ENCODE results near the gene SPECC1. TPM values are rescaled to one million over a fixed set of nuclear protein-coding genes. Genes with fewer than 3 reads are reported as not detected.

Gene SPECC1
- total RNA-seq, 1 experiment from 2014 or later = 43.5 TPM

DNA sequence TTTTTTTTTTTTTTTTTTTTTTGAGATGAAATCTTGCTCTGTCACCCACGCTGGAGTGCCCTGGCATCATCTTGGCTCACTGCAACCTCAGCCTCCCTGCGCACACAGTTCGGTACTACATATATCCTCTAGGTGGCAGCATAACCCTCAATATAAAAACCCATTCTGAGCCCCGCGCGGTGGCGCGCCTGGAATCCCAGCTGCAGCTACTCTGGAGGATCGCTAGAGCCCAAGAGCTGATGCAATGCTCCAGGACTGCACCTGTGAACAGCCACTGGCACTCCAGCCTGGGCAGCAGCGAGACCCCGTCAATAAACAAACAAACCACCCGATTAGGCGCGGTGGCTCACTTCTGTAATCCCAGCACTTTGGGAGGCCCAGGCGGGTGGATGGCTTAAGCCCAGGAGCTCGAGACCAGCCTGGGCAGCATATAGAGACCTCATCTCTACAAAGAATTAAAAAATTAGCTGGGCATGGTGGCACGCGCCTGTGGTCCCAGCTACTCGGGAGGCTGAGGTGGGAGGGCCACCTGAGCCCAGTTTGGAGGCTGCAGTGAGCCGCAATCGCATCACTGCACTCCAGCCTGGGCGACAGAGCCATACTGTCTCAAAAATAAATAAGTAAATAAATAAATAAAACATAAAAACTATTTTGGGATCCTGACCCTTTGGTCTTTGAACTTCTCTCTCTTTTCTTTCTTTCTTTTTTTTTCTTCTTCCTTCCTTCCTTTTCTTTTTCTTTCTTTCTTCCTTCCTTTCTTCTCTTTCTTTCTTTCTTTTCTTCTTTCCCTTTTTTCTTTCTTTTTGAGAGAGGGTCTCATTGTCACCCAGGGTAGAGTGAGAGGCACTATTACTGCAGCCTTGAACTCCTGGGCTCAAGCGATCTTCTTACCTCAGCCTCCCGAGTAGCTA, 16.1 kb upstream of the SPECC1 start (continued):
- TF ChIP-seq, protein P1, sequence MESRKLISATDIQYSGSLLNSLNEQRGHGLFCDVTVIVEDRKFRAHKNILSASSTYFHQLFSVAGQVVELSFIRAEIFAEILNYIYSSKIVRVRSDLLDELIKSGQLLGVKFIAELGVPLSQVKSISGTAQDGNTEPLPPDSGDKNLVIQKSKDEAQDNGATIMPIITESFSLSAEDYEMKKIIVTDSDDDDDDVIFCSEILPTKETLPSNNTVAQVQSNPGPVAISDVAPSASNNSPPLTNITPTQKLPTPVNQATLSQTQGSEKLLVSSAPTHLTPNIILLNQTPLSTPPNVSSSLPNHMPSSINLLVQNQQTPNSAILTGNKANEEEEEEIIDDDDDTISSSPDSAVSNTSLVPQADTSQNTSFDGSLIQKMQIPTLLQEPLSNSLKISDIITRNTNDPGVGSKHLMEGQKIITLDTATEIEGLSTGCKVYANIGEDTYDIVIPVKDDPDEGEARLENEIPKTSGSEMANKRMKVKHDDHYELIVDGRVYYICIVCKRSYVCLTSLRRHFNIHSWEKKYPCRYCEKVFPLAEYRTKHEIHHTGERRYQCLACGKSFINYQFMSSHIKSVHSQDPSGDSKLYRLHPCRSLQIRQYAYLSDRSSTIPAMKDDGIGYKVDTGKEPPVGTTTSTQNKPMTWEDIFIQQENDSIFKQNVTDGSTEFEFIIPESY (IDR thresholded peaks at IDR 0.05; ENCODE audit: extremely low read depth, insufficient replicate concordance, low read length) = no peak
- TF ChIP-seq CBX3 (IDR thresholded peaks at IDR 0.05; ENCODE audit: low read depth) = peak; percentile 27; the same call in 1 of the 2 replicates
- no peak for TF ChIP-seq SRF (IDR thresholded peaks at IDR 0.05; ENCODE audit: low read depth)
- TF ChIP-seq, protein P2, sequence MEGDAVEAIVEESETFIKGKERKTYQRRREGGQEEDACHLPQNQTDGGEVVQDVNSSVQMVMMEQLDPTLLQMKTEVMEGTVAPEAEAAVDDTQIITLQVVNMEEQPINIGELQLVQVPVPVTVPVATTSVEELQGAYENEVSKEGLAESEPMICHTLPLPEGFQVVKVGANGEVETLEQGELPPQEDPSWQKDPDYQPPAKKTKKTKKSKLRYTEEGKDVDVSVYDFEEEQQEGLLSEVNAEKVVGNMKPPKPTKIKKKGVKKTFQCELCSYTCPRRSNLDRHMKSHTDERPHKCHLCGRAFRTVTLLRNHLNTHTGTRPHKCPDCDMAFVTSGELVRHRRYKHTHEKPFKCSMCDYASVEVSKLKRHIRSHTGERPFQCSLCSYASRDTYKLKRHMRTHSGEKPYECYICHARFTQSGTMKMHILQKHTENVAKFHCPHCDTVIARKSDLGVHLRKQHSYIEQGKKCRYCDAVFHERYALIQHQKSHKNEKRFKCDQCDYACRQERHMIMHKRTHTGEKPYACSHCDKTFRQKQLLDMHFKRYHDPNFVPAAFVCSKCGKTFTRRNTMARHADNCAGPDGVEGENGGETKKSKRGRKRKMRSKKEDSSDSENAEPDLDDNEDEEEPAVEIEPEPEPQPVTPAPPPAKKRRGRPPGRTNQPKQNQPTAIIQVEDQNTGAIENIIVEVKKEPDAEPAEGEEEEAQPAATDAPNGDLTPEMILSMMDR (IDR thresholded peaks at IDR 0.05 in 2 of 3, conservative IDR thresholded peaks at IDR 0.05 in 1 of 3; ENCODE audit: borderline replicate concordance in 1 of 3, insufficient read depth in 1 of 3, low read depth in 2 of 3, low read length in 2 of 3) = peak; percentile 69 to 97 (median 79)
- TF ChIP-seq POLR2AphosphoS5 (IDR thresholded peaks at IDR 0.05; ENCODE audit: low read depth, low read length) = peak; percentile 38; the same call in 1 of the 2 replicates

DNA sequence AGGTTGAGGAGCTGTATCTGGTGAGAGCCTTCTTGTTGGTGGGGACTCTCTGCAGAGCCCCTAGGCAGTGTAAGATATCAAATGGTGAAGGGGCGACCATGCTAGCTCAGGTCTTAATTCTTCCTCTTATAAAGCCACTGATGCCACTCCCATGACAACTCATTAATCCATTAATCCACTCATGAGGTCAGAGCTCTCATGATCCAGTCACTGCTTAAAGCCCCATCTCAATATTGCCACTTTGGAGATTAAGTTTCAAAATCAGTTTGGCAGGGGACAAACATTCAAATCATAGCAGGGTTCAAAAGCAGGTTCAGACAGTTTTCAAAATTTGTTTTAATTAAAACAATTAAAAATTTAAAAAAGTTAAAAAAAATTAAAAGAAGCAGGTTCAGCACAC, 13.1 kb upstream of the SPECC1 start:
- Histone ChIP-seq H3K27ac (ENCODE audit: low read depth, low read length) (no peak overlapping the region), H4K20me1 (ENCODE audit: insufficient read depth) (no peaks in the 10 kb centered on the region), H3K9me2 (ENCODE audit: insufficient read depth) (no peaks in the 10 kb centered on the region), H3K9ac (ENCODE audit: low read length) (no peak overlapping the region), H3K4me1 (ENCODE audit: control insufficient read depth in 1 of 2, insufficient read depth in 2 of 2, low read length in 2 of 2) (peaks cover 9% of the 10 kb centered on the region in 2 experiments; a peak in 2 of 4 replicates), H3K4me3 (replicated peaks in 1 of 2; ENCODE audit: low read depth in 1 of 2, low read length in 2 of 2) (no peak overlapping the region), H3K27me3 (ENCODE audit: insufficient read depth, low read length) (no peaks in the 10 kb centered on the region), H3K79me2 (ENCODE audit: insufficient read depth, low read length) (no peaks in the 10 kb centered on the region), H3K36me3 (ENCODE audit: control insufficient read depth in 1 of 2, insufficient read depth in 2 of 2, low read length in 2 of 2) (no peaks in the 10 kb centered on the region), H3K9me3 (ENCODE audit: control insufficient read depth in 1 of 2, insufficient read depth in 1 of 2, low read depth in 1 of 2, low read length in 2 of 2) (no peaks in the 10 kb centered on the region), H3K4me2 (ENCODE audit: low read length) (no peak overlapping the region), H2AFZ (ENCODE audit: low read depth, low read length, poor library complexity, severe bottlenecking) (no peak overlapping the region)
- ChIA-PET RAD21 (ENCODE audit: low non-redundant PET in 1 of 2, low total read pairs in 2 of 2, uncharacterized antibody in 2 of 2, unreplicated experiment in 2 of 2) (no interaction called here), CTCF (interaction anchor here (1.5 to 1.8 kb wide), 2 partner anchors 12 to 14 kb away, joined by 4 to 7 read pairs; partner anchors contain the start of gene SPECC1), POLR2A (interaction anchor here (1.6 kb wide), 1 partner anchor 14 kb away, joined by 3 read pairs; the partner anchor contains the start of gene SPECC1)
- ATAC-seq = no peak
- TF ChIP-seq CEBPB (IDR thresholded peaks at IDR 0.05; ENCODE audit: low read depth) (no peak), ZNF274 (IDR thresholded peaks at IDR 0.05; ENCODE audit: low read depth, low read length) (no peak), EZH2phosphoT487 (IDR thresholded peaks at IDR 0.05; ENCODE audit: borderline replicate concordance) (no peak), YY1 (IDR thresholded peaks at IDR 0.05; ENCODE audit: extremely low read depth, insufficient replicate concordance, low read depth, low read length) (no peak), TCF7L2 (IDR thresholded peaks at IDR 0.05; ENCODE audit: borderline replicate concordance, extremely low read depth, insufficient read depth, insufficient read length) (no peak), ZFX (IDR thresholded peaks at IDR 0.05) (no peak), EZH2 (IDR thresholded peaks at IDR 0.05) (no peak), CBX3 (IDR thresholded peaks at IDR 0.05; ENCODE audit: low read depth) (no peak), SP1 (IDR thresholded peaks at IDR 0.05; ENCODE audit: low read depth) (no peak)
- TF ChIP-seq, protein P2 (IDR thresholded peaks at IDR 0.05 in 2 of 3, conservative IDR thresholded peaks at IDR 0.05 in 1 of 3; ENCODE audit: borderline replicate concordance in 1 of 3, insufficient read depth in 1 of 3, low read depth in 2 of 3, low read length in 2 of 3) = no peak
- TF ChIP-seq, protein P3, sequence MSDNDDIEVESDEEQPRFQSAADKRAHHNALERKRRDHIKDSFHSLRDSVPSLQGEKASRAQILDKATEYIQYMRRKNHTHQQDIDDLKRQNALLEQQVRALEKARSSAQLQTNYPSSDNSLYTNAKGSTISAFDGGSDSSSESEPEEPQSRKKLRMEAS (IDR thresholded peaks at IDR 0.05) = no peak
- DNase-seq (ENCODE audit: low read depth, low spot score) = no peak
- intact Hi-C loops (cut with micrococcal nuclease) = loop anchor here (10.0 kb wide), 1 partner anchor 229 kb away; no protein-coding TSS in a partner anchor
- BruUV-seq (replicated peaks) = no TSS peak

All from HCT116 (cell line).